CD4-positive, alpha-beta T cell treated with Interleukin-4 for 1 hour (primary cell): Measurements from ENCODE around the gene PRSS8.
"Not testable (repeated sequence)": the region's sequence is repeated elsewhere in the genome, so short reads cannot be mapped to it uniquely, and the experiment has no call there.

Experiments
- DNase-seq, 2 donors: peaks; one replicate each; pipeline ENCODE4 v3.0.0-alpha.2; 2020 to 2022

PRSS8 gene

GRCh38 chr16:31135535-31136286 is at the start of gene PRSS8:
TSS of gene PRSS8 (minus strand) at chr16:31135727. CDS start at chr16:31135498, 229 bp downstream.
- no peak for DNase-seq

- no peak for DNase-seq
Observed at GRCh38 chr16:31184888-31185287, 49.4 kb upstream of the PRSS8 start.

GRCh38 chr16:31183432-31184428 is 48.2 kb upstream of the PRSS8 start:
- DNase-seq = no peak

DNA sequence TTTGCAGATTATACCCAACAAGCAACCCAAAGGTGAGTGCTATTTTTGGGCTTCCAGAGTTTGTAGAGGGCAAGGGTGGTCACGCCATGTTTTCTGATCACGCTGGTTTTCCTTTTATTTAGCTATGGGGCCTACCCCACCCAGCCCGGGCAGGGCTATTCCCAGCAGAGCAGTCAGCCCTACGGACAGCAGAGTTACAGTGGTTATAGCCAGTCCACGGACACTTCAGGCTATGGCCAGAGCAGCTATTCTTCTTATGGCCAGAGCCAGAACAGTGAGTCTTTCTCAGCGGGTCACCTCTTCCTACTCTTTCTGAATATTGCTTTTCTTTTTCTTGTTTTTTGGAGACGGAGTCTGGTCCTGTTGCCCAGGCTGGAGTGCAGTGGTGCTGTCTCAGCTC is 46.9 kb upstream of the PRSS8 start:
- no peak for DNase-seq

- peak in 1 of 2 donors; percentile 14 for DNase-seq
Observed at GRCh38 chr16:31181102-31181830, 45.7 kb upstream of the PRSS8 start.

GRCh38 chr16:31179747-31180459 is 44.4 kb upstream of the PRSS8 start, which contains the start of gene FUS:
TSS of gene FUS (plus strand) at chr16:31180139. CDS start at chr16:31180215, 76 bp downstream.
- peak; percentile 91 to 93 for DNase-seq

DNA sequence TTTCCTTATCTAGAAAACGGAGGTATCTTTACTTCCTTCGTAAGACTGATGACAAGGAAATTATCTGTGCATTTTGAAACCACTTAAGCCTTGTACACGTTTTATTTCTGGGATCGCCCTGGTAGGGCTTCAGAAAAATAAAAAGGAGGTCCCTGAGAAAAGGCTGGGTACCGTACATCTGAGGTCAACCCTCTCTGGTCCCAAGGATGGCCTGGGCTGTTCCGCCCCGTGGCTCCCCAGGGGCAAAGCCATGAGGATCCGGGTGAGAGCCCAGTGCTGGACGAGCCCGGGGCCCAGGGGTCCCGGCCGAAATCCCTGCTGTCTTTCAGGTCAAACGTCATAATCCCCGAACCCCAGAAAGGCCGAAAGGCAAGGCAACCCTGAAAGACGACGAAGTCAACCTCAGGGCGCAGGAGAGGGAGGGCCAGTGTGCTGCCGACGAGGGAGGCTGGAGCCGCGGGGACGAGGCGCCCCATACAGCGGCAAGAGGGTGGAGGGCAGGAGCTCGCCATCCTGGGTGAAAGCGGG is 43.8 kb upstream of the PRSS8 start:
- DNase-seq = no peak

DNA sequence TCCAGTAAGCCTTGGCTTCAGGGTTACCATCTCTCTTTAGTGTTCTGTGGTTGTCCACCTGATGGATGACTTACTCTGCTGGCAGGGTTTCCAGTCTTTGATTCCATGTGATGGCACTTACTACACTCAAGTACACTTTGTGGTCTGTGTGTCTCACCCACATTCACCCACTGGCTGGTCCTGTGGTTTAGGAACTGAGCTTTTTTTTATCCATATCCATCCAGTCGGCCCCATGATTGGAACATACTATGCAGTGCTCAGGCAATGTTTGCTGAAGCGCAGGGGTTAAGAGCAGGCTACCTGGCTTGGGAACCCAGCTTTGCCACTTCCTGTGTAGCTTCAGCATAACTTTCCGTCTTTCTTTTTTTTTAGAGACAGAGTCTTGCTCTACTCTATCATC is 41.6 kb upstream of the PRSS8 start:
- peak; percentile 38 to 64 for DNase-seq

GRCh38 chr16:31170048-31170447 is 34.5 kb upstream of the PRSS8 start:
- DNase-seq = not testable (repeated sequence)

DNA sequence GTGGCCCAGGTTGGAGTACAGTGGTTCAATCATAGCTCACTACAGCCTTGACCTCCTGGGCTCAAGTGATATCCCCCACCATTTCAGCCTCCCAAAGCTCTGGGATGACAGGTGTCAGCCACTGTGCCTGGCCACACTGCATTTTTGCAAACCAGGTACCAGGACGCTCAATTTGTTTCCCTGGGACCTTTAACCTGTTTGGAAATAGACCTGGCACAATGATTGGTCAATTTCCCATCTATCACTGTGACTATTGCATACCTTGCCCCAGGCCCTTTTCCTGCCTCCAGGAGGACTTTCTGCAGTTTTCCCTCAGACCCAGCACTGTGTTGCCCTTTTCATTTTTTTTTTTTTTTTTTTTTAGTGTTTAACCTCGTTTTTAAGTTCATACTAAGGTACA is 33.3 kb upstream of the PRSS8 start:
- no peak for DNase-seq

- no peak for DNase-seq
Observed at GRCh38 chr16:31167315-31167714, 31.8 kb upstream of the PRSS8 start.

DNA sequence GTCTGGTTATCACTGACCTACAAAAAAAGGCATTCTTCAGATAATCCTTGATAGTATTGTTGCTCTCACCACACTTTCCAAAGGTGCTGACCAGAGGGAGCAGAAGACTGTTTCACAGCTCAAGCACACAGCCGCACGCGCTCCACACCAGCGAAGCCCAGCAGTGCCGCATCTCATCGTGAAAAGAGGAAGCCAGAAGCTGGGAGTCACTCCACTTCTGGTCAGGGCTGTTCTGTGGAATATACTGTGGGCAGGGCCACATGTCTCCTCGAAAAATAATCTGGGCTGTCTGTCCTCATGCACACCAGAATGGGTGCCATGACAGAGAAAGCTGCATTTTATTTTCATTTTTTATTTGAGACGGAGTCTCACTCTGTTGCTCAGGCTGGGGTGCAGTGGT is 21.6 kb upstream of the PRSS8 start:
- peak in 1 of 2 donors; percentile 55 for DNase-seq

DNA sequence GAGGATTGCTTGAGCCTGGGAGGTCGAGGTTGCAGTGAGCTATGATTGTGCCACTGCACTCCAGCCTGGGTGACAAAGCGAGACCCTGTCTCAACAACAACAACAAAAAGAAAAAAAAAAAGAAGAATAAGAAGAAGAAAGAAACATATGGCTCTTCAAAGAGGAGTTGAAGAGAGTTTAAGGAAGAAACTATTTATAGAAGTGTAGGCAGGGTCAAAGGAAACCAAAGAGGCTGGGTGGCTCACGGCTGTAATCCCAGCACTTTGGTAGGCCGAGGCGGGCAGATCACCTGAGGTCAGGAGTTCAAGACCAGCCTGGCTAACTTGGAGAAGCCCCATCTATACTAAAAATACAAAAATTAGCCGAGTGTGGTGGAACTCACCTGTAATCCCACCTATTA is 15.4 kb upstream of the PRSS8 start:
- not testable (repeated sequence) for DNase-seq

DNA sequence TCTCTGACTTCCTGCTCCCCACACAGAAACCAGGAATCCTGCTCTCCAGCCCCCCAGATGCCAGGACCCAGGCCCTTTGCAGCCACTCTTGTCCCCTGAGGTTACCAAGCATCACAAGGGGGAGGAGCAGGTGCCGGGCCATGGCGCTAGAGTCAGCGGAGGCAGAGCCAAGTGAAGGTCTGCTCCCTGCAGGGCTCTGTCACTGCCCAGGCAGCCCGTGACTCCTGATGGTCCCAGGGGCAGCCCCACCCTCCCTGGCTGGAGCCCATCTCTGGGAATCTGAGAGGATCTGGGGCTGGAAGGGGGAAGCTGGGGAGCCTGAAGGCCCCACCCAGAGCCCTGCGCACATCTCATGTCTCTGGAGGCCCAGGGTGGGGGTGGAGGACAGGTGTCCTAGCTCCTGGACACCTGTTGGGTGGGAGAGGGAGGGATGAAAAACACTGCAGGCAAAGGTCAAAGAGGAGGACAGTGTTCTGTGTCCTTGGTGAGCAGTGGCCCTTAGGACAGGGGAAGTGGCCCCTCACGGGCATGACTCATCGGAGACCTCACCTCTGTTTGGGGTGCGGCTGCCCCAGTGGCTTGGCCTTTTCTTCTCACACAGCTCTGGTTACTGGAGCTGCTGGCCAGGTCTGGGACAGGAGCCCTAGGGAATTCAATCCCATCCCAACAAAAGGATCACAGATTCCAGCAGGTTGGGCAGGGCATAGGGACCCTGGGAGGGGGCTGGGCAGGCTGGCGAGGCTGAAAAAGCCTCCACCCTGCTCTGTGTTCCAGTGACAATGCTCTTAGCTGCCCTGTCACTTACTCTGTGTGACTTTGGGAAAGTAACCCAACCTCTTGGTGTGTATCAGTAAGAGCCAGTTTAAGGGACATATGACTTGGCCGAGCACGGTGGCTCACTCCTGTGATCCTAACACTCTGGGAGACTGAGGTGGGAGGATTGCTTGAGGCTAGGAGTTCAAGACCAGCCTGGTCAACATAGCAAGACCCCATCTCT is 14.7 kb upstream of the PRSS8 start, which contains the start of gene PRSS36:
Gene PRSS36 (minus strand): TSS at position 173 of the 997 bp plus-strand sequence. CDS start 31 bp downstream, at position 142.
- DNase-seq = peak in 1 of 2 donors; percentile 20

DNA sequence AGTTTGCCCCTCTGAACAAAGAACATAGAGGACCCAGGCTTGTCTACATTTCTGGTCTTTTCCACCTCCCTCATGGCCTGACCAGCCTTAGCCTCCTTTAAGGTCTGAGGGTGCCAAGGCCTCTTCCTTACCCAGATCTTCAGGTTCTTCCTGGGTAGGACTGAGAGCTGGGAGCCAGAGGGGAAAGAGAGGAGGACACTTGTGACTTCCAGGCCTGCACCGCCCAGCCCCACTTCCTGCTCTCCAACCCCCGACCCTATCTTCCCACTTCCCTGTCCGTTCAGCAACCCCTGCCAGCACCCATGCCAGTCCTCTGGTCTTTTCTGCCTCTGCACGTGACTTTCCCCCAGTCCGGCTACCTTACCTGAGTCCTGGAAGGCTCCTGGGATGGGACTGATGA is 13.8 kb upstream of the PRSS8 start:
- no peak for DNase-seq

GRCh38 chr16:31148896-31149295 is 13.4 kb upstream of the PRSS8 start:
- no peak for DNase-seq

DNA sequence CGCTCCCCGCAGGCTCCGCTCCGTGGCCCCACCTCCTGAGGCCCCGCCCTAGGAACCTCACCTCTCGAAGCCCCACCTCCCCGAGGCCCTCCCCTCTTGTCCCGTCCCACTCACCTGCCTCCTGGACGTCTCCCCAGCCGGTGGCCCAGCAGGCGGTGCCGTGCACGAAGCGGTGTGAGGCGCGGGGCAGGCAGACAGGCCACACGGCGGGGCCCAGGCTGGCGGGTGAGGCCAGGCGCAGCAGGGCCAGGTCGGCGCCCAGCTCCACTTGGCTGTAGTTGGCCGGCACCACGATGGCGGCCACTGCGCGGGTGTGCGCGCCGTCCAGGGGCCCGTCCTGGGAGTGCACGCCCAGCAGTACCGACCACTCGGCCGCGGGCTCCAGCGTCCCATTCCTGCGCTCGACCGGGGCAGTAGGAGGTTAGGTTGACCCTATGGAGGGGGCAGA is 12.8 kb upstream of the PRSS8 start:
- DNase-seq = no peak

DNA sequence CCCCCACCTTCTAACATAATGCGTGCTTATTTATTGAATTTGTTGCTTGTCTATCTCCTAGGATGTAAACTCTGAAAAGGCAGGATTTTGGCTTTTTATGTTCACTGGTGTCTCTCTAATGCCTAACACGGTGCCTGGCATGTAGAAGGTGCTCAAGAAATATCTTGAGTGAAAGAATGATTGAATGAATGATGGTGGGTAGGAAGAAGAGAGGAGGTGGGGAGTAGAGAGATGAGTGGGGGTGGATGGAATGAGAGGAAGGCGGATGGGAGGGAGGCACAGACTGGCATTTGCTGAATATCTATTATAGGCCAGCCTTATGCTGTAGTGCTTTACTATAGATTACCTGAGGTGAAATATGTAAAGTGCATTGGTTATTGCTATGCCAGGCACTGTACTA is 12.0 kb upstream of the PRSS8 start:
- DNase-seq = no peak

DNA sequence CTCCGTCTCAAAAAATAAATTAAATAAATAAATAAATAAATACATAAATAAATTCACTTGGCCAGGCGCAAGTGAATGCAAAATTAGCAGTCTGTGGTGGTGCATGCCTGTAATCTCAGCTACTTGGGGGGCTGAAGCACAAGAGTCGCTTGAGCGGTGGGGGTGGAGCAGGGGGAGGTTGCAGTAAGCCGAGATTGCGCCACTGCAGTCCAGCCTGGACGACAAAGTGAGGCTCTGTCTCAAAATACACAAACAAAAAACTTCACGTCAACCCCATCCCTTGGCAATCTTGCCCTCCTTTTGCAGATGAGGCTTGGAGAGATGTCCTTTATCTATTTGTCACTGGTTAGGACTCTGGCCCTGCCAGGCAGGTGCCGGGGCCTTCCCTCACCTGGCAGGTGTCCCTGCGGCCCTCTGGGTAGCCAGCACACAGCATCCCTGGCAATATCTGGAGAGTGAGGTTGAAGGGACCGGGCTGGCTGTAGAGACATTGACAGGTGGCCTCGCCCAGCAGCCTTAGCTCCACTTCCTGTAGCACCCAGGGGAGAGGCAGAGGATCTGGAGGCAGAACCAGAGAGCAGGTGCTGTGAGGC is 10.0 kb upstream of the PRSS8 start:
- DNase-seq = no peak

DNA sequence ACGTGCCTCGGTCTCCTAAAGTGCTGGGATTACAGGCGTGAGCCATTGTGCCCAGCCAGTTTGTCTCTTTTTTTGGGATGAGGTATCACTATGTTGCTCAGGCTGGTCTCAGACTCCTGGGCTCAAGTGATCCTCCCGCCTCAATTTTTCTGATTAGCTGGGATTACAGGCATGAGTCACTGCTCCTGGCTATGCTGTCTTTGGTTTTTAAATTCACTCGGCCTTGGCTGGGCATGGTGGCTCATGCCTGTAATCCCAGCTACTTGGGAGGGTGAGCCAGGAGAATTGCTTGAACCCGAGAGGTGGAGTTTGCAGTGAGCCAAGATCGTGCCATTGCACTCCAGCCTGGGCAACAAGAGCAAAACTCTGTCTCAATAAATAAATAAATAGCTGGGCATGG is 8.9 kb upstream of the PRSS8 start:
- DNase-seq = not testable (repeated sequence)
